D721Med (cell line): Measurements from ENCODE around the gene DNAAF5.

ENCODE experiments used
- DNase-seq: peaks from one replicate; pipeline ENCODE4 v3.0.0; 2011; ENCODE audit warnings: low spot score; ENCODE audit not compliant: insufficient read length
- FAIRE-seq: peaks from 2 replicates; lab custom pipeline; 2011; peaks lifted over from hg19 to GRCh38; lab: Jason Lieb, UNC
- CTCF ChIP-seq: IDR thresholded peaks from 2 replicates; pipeline ENCODE4 v1.5.1; 2012; ENCODE audit warnings: mild to moderate bottlenecking, control low read depth; ENCODE audit not compliant: insufficient read depth; ENCODE audit errors: missing control alignments

The DNAAF5 gene

GRCh38 chr7:713488-714230 is 12.8 kb upstream of the DNAAF5 start:
- TF ChIP-seq CTCF, result no peak
- DNase-seq (no peak), FAIRE-seq (no peak)

DNA sequence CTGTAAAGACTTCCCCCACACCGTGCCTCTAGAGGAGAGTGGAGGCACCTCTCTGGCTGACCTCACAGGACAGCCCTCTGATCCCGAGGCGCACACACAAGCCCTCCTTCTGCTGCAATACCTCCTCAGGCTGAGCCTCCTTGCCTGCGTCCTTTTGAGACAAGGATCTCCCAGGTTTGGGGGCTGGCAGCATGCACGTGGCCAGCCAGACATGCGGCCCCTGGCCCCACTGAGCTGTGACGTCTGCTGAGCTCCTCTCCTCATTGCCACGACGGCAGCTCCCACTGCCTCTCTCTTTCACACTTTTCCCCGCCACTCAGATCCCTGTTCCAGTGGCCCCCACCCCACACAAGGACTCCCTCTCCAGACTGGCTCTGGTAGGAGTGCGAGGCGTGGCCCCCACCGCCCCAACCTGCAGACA is 12.2 kb upstream of the DNAAF5 start:
- TF ChIP-seq CTCF, result no peak
- FAIRE-seq, result no peak
- DNase-seq, result no peak

GRCh38 chr7:716222-716621 is 10.3 kb upstream of the DNAAF5 start:
- TF ChIP-seq CTCF, result no peak
- DNase-seq (no peak), FAIRE-seq (no peak)

GRCh38 chr7:716636-717035 is 9.9 kb upstream of the DNAAF5 start:
- FAIRE-seq (no peak), DNase-seq (no peak)
- no peak for TF ChIP-seq CTCF

DNA sequence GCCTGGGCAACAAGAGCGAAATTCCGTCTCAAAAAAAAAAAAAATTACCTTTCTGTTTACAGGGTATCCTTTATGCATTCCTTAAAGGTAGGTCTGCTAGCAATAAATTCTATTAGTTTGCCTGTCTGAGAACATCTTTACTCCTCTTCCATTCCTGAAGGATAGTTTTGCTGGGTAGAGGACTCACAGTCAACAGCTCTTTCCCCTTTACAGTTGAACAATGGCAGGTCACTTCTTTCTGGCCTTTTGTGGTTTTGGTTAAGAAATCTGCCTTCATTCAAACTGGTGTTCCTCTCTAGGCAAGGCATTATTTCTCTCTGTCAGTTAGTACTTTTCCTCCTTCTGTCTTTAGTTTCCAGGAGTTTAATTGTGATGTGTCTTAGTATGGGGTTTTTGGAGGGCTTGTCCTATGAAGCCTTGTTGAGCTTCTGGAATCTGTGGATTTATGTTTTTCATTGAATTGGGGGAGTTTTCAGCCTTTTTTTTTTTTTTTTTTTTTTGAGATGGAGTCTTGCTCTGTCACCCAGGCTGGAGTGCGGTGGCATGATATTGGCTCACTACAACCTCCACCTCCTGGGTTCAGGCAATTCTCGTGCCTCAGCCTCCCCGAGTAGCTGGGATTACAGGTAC is 4.8 kb upstream of the DNAAF5 start:
- no peak for TF ChIP-seq CTCF
- FAIRE-seq, result no peak

GRCh38 chr7:723541-723940 is 3.0 kb upstream of the DNAAF5 start:
- DNase-seq (no peak), FAIRE-seq (no peak)
- no peak for TF ChIP-seq CTCF

More for the DNA sequence above, 4.8 kb upstream of the DNAAF5 start:
- no peak for DNase-seq

DNA sequence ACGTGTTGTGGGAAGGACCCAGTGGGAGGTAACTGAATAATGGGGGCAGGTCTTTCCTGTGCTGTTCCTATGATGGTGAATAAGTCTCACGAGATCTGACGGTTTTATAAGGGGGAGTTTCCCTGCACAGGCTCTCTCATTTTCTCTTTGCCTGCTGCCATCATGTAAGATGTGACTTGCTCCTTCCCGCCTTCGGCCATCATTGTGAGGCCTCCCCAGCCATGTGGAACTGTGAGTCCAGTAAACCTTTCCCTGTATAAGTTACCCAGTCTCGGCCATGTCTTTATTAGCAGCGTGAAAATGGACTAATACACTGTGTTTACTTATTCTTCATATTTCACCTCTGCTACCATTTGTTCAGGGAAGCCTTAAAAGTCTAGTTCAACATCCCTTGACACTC is 2.2 kb upstream of the DNAAF5 start:
- FAIRE-seq, result no peak
- no peak for TF ChIP-seq CTCF

More for the DNA sequence above, 2.2 kb upstream of the DNAAF5 start:
- DNase-seq, result no peak
